22Rv1 (cell line): Measurements from ENCODE around the gene ALOX12B.

Source experiments
- CTCF ChIP-seq: fragments of 450-650 bp; IDR thresholded peaks from 2 replicates; pipeline ENCODE4 v1.5.1; 2017; ENCODE audit warnings: mild to moderate bottlenecking
- ZFX ChIP-seq: fragments of 450-650 bp; IDR thresholded peaks from 2 replicates; pipeline ENCODE4 v1.6.1; 2017; ENCODE audit warnings: antibody characterized with exemption, borderline replicate concordance

GRCh38 chr17:8048236-8048635 lies 39.3 kb downstream of the ALOX12B start:
- no peak for TF ChIP-seq CTCF
- no peak for TF ChIP-seq ZFX
